HS-5 (cell line): ENCODE results near the gene PRKCE.

ENCODE experiments used
- DNase-seq: peaks from one replicate; pipeline ENCODE4 v3.0.0-alpha.2; 2012; ENCODE audit warnings: low read depth

Gene PRKCE

DNA sequence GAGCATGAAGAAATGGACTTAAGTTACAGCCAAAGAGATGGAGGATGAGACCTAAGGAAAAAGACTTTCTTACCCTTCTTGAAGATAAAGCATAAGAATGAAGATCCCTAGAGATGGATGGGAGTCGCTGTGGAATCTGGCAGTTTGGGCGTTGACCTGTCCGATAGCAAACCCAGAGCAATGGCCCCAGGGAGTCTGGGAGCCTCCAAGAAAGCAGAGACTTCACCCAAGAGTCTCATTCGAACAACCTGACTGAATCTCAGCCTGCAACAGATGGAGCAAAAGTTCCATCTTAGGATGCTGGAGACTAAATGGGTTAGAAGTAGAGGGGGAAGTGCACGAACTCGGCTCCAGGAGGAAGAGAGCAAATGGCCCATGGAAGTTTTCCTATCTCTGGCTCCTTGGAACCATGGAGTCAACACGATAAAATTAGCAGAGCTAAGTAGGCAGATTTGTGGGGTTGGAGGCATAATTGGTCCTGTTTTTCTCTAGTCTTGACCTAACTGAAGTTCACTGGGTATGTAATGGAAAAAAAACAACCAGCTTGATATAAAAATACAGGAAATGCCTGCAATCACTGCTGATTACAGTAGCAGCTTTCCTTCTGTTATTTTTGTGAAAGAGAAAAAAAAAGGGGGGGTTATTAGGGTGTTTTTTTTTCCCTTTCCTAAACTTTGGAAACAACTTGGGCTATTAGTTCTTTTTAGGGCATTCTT is 467.3 kb downstream of the PRKCE start:
- no peak for DNase-seq

DNA sequence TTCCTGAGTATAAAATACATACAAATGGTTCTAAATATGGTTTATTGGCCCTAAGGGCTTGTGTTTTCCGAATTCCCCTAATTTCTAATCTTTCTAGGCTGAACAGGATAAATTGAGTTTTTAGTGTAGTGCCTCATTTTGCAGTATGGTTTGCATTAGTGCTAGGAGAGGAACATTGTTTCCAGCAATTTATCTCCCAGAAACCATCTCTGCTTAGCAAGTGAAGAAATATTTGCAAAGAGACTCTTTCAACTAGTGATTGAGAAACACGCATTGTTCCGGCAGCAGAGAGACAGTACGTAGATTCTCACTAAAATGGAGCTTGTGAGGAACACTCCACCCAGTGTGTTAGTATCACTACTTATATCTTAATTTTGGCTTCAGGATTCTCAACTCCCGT is 468.0 kb downstream of the PRKCE start:
- DNase-seq, result peak; percentile 19

DNA sequence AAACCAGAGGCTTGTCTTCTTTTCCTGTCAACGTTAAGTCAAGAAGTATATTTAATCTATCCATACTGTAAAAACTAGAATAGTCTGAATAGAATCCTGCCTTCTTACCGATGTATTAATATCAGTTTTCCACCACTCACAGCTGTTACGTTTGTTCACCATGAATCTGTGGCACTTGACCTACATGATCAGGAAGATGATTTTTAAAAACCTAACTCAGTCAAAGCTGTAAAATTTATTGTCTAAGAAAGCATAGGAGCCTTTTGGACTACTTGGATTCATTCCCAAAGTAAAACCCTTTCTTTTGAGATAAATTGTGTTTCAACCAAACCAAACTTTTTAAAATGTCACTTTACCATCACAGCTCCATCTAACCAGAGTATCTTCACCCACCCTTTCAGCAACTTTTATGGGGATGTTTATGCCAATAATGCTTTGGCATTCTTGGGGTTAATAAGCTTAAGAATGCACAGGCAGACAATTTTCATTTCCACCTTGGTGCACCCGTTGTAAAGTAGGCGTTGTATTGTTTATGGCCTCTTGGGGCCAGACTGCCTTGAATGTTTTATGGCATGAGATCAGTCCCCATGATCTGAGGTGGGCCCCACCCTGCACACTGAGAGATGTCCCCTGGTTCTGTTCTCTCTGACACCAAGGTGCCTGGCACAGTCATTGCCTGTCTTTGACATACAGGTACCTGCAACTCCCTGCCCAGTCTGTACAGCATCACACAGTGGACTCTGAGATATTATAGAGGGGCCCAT is 469.5 kb downstream of the PRKCE start:
- DNase-seq, result no peak

DNA sequence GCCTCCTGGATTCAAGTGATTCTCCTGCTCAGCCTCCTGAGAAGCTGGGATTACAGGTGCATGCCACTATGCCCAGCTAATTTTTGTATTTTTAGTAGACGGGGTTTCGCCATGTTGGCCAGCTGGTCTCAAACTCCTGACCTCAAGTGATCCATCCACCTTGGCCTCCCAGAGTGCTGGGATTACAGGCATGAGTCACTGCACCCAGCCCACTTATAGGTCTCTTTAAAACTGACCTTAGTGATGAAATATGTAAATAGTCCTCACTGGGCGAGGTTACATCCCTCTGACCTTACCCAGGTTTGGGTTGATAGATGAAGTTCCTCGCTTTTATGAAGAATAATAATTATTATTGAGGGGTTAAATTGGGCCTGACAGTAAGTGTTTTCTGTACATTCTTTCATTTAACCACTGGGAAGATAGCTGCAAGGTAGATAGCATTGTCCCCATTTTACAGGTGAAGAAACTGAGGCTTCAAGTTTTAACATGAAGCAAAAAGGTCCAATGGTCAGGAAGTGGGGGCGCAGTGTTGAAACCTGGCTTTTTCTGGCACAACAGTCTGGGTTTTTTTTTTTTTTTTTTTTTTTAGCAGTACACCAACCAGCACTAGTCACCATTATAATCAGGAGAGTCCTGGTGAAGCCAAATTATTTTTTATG is 471.0 kb downstream of the PRKCE start:
- DNase-seq, result no peak

DNA sequence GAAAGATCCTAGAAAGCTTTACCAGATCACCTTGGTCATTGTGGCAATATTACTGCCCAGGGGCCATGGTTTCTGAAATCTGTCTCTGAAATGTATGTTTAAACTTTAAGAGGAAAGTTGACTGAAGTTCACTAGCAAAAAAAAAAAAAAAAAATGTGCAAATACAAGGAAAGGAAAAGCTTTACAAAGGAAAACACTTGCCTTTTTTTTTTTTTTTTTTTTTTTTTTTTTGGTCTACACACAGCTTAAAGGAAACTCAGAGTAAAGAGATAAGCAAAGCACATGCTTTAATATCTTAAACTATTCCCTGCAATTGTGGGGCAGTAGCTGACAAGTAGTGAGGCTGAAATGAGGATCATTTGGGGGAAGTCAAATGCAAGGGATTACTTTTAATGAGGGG is 471.5 kb downstream of the PRKCE start:
- DNase-seq, result no peak

DNA sequence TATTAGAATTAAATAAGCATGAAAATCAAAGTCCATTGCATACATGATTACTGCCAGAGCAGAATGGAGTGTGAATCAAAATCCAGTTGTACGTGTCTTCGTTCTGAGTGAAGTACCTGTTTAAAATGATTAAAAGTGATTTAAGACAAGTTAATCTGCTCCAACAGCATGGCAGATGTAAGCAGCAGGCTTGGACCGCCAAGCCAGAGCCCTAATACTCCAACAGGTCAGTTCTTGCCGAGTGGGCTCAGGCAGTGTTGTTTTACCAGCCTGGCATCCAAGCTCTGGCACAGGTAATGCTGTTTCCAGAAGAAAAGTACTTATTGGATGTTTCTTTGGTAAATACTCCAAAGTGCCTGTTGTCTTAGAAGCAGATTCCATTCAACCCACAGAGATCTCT is 474.3 kb downstream of the PRKCE start:
- no peak for DNase-seq

DNA sequence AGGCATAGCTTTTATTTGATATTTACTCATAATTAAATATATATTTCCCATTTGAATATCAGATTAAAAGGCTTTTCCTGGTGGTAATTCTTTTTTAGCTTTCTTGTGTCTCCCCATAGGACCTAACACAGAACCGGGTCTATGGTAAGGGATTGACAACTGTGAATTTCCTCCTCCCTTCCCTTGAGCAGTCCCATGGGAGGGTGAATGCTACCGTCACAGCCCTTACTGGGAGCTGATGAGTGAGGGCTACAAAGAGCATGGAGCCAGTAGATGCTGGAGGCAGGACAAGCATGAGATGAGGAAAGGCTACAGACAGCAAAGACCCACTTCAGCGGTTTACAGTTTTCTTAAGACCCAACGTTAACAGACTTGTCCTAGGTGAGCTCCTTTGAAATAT is 475.1 kb downstream of the PRKCE start:
- no peak for DNase-seq

DNA sequence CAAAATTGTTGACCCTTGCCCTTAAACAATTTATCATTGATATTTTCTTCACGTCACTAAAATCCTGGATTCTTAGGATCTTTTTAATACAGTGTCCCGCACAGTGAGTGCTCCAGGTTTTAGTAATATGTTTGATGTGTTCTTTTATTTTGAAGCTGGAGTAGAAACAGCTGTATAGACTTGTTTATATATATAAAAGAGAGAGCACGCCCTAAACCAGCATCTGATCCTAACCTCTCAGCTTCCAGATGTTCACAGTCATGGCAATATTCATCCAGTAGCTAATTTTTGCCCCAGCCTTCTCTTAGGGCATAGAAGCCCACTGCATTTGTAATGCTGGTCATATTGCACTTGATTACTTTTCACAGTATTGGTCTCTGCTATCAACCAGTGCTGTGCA is 475.7 kb downstream of the PRKCE start:
- DNase-seq, result no peak

DNA sequence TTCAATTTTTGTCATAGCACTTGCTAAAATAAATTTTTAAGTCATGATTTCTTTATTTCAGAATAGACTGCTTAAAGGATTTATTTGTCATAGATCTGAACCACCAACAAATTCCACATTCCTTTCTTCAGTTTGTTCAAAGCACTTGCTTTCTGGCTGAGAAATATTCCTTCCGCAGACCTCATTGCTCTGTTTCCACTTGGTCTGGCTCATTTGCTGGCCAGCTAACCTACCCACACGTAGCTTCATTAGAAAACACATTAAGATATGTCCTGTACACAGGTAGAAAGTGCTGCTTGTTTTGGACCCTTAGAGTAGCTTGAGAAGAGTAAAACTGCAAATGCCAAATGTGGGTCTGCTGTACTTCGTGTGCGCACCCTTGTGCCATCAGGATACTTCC is 479.0 kb downstream of the PRKCE start:
- DNase-seq, result no peak

DNA sequence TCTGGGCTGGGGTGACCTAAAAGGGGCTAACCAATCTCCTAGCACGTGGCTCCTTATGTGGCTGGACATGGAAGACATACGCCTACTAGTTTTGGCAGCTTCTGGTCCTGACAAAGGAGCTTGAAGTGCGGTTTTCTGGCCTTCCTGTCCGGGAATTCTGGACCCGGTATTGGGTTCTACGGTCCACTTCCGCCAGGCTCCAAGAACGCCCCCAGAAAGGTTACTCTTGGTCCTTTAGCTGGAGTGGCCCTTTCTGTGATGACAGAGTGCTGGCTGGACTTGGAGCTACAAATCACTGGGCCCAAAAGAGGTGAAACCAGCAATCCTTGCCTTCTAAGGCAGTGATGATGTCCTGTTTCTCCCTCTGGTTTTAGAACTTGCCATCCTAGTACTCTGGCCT is 481.5 kb downstream of the PRKCE start:
- DNase-seq, result no peak

DNA sequence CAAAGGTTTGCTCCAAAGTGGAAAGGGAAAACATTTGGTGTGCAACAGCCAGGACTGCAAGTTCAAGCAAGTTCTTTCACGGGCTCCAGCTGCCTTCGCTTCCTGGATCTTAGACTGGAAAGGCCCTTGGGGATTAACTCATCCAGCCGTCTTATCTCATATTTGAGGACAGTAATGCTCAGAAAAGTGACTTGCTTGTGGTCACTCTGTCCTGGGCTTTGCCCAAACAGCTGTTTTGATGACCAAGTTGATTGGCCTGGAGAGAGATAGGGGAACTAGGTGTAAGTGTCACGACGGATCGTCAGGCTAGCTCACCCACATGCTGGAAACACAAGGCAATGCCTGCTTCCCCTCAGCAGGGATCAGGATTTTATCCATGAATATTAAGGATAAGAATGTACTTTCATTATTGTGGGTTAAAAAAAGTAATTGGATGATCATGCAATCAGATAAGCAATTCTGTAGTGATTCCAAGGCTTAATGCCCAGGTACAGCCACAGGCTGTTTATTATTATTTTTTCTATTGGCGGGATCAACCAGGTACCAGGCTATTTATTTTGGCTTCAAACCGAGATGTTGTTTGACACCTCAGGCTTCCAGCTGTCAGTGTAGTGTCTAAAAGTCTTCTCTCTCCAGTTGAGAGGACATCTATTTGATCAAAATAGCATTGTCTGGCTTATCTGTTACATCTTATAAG is 483.2 kb downstream of the PRKCE start:
- no peak for DNase-seq

DNA sequence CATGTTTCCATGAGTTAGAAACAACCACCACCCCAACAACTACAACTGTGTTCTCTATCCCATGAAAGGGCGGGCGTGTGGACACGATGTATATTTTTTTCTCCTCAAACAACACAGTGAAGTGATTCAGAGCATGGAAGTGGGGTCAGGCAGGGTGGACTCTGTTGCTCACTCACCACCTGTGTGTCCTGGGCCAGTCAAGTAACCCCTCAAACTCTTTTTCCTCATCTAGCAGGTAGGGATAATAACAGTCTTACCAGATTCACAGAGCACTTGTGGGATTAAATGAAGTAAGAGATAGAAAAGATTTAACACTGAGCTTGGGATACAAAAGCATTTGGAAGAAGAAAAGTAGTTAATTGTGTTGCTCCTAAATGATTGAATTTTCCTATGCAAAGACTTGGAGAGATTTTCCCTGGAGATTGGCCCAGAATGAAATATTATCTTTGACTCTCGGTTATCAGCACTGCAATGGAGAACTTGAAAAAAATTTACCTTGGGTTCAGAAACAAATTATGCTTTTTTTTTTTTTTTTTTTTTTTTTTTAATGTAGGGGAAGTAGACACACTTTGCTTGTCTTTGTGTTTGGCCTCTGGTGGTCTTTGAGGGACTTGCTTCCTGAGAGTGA is 483.9 kb downstream of the PRKCE start:
- no peak for DNase-seq

DNA sequence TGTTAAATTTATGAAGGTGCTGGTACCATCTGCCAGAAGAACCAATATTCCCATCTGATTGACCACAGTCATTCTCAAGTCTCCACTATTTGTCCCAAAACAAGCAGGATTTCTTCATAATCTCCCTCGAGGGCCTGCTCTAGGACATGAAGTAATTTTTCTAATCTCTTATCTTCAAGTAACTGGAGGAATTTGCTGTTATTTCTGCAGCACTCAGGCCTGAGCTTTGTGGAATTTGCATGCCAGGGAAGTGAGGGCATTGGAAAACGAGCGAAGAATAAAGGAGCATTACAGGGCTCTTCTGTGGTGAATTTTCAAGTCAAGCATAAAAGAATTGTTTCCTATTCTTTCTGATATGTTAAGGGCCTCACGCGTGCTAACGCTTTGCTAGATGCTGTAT is 484.5 kb downstream of the PRKCE start:
- DNase-seq, result no peak

DNA sequence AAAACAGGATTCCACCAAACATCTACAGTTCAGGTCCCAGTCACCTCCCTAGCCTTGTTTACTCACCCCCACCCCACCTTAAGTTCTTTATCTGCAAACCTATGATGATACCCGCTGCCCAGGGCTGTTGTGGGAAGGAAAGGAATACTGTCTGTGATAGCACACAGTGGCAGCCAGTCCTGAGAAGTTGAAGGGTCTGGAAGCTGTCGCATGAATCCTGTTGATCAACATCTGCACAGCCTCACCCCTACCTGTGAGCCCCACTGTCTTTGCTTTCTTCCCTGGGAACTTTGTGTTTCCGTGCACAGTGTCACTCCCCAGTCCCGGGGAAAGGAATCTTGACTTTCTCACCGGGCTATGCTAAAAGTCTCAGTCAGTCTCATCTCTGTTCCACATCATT is 485.0 kb downstream of the PRKCE start:
- no peak for DNase-seq

DNA sequence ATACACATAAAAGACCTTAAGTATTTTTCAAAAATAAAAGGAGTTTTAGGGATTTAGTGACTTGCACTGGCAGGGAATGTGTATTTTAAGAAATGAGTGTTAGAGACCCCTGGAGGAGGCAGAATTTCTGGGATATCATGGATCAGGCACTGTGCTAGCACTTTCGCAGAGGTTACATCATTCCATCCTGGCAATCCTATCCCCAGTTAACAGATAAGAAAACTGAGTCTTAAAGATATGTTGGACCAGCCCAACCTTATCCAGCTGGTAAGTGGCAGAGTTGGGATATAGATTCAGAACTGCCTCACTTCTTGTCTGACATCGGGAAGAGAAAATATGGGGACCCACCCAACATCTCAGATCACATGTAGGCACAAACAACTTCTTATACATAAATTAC is 485.5 kb downstream of the PRKCE start:
- no peak for DNase-seq

DNA sequence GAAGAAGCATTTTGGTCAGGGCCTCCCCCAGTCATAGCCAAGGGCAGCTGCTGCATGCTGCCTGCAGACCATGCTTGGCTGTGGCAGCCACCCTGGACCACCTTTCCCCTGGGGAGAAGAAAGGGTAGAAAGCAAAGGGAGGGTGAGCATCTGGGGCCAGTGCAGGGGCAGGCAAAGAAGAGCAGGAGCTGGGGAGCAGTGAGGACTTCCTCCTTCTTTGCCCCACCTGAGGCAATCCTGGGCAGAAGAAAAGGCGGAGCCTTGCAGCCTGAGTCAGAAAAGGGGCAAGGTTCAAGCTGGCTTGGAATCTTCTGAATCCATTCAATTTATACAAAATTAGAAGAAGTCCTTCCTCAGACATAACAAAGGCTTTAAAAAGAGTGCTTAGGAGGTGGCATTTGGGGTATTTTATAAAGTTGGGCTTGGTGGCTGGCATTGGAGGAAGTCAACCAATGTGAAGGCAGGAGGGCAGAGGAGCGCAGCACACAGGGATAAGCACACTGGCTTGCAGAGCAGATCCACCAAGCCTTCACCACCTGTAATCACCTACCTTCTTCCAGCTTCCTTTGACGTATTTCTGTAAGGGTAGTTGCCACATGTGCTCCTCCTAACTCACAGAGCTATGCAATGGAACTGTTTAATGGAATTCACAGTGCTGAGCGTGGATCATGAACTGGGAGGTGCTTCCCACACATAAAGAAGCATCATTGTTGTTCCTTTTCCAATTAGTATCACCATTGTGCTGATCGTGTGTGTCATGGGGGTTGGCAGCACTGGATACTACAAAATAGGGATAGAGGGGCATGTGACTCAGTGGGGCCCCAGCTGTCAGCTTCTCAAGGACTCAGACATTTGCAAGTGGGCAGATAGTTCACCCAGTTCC is 491.3 kb downstream of the PRKCE start:
- no peak for DNase-seq

DNA sequence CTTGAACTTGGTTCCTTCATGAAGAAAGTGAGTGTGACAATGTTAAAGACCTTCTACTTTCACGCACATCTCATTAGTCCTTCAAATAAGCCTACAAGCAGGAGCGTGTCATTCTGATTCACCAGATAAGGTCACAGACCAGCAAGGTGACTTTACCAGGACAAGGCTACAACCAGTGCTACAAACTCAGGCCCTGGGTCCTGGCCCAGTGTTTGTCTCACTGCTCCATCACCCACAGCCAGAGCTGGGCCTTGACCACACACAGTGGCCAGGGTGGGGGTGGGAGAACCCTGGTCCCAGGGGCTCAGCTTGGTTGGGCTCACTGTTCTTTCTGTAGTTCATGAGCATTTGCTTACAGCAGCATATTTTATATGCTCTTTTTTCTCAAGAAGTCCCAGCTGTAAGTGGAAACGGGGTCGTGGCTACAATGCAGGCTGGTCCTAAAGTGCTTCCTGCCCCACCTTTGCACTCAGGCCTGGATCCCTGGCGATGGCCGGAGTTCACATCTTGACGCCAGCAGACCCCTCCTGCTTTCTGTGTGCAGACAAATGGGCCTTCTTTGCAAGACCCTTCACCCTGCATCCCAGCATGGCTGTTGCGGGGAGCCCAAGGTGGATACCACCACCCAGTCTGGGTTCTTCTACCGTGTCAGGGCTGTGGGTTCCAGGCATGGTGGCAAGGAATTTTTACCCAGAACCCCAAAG is 492.1 kb downstream of the PRKCE start:
- no peak for DNase-seq

DNA sequence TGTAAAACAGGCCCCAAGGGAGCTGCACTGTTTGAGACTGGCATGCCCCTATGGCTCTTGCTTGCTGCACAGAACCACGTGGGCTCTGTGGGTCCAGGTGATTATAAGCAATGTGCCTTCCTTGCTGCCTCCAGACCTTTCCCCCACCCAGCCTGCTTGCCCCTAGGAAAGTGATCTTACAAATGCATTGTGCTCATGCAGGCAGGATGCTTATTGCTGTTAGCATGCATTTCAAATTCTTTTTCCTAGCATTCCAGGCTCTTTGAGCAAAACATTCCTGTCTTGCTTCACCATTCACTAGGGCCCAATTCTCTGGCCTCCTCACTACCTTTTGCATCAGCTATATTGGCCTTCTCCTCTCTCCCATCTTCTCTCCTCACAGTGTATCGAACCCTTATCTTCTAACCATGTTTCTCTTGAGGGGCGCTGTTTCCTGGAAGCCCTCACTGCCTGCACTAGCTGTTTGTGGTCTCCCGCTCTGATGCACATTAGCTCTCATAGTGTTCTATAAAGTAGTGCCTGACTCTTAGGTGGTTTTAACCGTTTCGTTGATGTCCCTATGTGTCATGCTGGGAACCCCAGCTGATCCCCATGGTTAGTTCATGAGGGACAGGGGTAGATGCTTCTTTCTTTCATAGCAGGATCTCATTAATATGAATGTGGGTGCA is 492.8 kb downstream of the PRKCE start:
- no peak for DNase-seq

DNA sequence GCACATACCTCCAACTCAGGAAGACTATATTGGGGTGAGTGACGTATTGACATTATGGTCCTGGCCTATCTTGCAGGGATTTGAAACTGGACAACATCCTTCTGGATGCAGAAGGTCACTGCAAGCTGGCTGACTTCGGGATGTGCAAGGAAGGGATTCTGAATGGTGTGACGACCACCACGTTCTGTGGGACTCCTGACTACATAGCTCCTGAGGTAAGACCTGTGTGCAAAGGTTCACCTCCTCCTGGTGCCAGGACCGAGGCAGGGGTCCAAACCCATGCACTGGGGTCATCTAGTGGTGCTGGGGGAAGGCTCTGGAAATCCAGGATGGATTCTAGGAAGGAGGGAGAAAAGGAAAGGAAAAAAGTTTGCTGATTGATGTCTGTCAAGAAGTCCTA is 493.5 kb downstream of the PRKCE start:
- DNase-seq, result no peak

DNA sequence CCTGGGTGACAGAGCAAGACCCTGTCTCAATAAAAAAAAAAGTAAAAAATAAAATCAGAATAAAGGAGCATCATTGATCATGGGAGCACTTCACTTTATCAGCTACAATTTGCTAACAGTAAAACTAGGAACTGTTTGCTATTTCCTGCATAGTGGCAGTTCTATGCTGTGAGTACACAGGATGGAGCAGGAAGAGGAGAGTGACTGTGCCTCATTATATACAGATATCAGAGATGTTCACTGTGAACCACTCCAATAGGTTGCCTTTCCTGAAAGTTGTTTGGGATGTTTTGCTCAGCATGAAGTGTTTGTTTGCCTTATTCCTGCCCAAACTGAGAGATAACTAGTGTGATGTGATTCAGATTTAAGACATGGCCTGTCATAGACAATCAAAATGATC is 494.4 kb downstream of the PRKCE start:
- no peak for DNase-seq
